ENCODE results near the gene CAVIN3.
"Not testable (repeated sequence)": the region's sequence is repeated elsewhere in the genome, so short reads cannot be mapped to it uniquely, and the experiment has no call there.

Gene CAVIN3

DNA sequence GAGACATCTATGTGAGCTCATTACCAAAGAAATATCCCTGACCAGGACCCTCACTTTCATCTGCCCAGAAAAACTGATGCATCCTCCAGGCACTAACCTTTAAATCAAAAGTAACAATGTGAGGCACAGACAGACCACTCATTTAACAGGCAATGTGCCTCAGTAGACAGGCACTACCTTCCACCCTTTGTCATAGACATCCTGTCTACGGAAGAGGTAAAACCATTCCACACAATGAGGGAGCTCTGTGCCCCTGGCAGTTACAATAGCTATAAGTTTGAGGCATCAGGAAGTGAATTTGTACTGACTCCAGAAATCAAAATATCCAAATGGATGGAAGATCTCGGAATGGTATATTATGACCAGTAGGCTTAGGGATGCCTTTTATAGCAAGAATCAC is 6.7 kb upstream of the CAVIN3 start:
- FAIRE-seq, result no peak
- DNase-seq (ENCODE audit: extremely low spot score, insufficient read length, low read depth), result no peak

DNA sequence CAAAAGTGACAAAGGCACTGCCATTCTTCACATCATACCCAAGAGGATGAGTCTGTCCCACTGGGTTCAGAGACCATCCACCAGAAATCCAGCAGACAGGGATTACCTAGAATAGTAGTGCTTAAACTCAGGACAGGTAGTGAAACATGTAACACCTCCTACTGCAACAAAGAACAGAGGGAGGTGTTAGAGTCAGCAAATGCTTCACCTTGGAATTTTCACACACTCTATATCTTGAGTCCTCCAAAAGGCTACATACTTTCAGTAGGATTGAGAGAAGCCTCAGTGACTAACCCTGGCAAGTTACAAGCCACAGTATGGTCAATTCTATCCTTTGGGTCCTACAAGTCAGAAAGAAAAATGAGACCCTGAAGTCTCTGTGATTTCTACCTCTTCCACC is 6.0 kb upstream of the CAVIN3 start:
- FAIRE-seq, result no peak
- no peak for DNase-seq (ENCODE audit: extremely low spot score, insufficient read length, low read depth)

DNA sequence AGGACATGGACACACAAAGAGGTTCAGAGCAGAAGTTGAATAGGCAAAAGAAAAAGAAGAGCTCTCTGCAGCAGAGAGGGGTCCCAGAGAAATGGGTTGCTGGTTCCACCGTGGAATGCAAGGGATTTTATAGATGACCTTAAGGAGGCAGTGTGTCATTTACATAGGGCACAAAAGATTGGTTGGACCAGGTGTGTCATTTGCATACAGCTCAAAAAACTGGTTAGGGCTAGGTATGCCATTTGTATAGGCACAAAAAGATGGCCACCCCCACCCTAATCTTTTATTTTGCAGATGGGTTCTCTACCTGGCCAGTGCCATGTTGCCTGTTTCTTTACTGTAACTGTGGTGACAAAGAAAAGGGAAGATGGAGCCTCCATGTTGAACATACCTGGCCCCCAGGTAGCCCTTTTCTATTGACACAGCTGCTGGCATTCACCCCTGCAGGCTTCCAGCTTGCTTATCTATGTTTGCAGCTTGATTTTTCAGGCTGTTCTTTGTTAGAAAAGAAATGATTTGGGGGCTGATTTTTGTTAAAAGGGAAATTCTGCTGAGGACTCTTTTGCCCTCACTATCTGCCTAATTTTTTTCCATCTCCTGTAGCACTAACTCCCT is 3.1 kb upstream of the CAVIN3 start:
- DNase-seq (ENCODE audit: extremely low spot score, insufficient read length, low read depth) (no peak), FAIRE-seq (no peak)

DNA sequence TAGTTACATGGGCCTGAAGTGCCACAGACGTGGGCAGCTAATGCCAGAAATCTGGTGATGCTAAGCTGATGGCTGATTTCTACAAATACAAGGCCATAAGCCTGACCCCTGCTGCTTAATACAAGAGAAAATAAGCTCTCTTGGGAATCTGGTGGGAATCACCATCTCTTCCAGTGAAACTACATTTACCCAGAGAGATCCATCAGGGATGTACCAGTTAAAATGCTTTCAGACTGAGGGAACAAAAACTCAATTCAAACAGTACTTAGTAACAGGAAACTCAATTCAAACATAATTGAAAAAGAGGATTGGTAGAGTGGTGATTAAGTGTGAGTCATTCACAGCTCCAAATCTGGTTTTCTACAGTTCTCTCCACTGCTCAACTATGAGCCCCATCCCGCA is 1.7 kb upstream of the CAVIN3 start:
- DNase-seq (ENCODE audit: extremely low spot score, insufficient read length, low read depth) (no peak), FAIRE-seq (no peak)

DNA sequence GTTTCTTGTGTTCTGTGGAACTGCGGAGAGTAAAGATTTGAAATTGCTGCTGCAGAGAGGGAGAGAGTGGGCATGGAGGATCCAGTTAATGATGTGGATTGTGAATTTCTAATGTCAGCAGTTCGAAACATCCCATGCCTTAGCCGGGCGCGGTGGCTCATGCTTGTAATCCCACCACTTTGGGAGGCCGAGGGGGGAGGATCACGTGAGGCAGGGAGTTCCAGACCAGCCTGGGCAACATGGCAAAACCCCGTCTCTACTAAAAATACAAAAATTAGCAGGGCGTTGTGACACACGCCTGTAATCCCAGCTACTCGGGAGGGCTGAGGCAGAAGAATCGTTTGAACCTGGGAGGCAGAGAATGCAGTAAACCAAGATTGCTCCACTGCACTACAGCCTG is 1.1 kb upstream of the CAVIN3 start:
- no peak for FAIRE-seq
- no peak for DNase-seq (ENCODE audit: extremely low spot score, insufficient read length, low read depth)

DNA sequence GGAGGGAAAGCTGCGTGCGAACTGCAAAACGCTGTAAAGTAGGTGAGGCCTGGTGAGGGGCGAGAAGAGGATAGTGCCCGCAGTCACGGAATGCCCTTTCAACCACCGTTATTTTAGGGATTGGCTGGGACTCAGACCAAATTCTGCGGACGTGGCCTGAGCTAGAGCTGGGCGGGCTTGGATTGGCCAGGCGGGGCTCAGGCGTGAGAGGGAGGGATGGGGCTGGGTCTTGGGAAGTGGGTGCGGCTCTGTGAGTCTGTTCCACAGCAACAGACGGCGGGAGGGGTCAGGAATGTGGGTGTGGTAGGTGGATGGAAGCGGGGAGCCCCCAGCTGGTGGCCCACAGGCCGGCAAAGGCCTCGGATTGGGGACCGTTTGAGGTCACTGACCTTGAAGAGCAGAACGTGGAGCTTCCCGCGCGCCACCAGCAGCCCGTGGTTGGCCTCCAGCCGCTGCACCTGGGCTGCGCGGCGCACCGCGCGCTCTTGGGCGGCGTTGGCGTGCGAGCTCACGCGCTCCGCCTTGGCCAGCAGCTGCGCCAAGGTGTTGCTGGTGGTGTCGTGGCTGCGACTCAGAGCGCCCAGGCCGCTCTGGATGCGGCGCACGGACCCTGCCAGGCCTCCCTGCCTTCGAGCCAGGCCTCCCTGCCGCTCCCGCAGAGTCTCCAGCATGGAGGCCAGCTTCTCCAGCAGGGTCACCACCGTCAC is 444 bp downstream of the CAVIN3 start:
- no peak for DNase-seq (ENCODE audit: extremely low spot score, insufficient read length, low read depth)
- FAIRE-seq, result no peak

DNA sequence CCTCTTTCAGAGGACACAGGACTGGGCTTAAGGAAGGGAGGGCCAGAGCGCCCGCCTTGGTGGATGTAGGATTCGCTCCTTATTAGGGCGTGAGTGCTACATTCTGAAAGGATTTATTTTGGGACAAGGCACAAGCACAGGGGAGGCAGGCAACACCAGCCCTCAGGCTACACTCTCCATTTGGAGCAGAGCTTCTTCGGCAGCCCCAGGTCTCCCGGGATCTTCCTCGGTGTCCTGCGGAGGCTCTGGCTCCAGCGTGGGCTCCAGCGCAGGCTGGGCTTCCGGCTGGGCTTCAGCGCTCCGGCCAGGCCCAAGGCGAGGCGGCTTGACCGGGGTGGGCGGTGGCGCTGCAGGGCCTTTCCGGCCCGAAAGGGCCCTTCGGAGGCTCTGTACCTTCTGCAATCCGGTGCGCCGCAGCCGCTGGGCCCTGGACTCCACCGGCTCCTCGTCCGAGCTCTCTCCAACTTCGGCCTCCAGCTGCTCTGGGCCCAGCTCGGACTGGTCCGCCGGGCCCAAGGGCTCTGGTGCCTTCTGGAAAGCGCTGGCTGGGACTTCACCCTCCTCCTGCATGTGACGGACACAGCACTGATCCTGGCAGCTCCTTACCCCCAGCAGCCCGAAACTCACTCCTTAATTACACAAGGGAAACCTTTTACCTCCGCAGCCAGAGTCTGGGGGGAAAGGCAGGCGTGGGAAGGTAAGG is 1.1 kb downstream of the CAVIN3 start:
- FAIRE-seq (no peak), DNase-seq (ENCODE audit: extremely low spot score, insufficient read length, low read depth) (no peak)

DNA sequence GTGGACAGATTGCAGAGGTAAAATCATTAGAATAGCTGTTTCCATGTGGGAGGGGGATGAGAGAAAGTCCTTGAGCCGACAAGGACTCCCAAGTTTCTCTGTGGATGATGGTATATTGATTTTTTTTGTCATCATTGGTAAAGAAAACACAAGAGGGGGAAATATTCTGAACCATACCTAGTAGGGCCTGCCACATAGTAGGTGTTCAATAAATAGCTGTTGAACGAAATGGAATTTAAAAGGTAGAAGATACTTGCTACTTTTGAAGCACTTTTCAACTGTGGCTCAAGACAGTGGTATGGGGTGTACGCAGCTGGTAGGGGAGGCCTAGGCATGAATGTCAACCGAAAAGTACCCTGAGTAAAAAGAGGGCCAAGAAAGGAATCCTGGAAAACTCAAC is 2.1 kb downstream of the CAVIN3 start:
- no peak for FAIRE-seq
- DNase-seq (ENCODE audit: extremely low spot score, insufficient read length, low read depth), result no peak

DNA sequence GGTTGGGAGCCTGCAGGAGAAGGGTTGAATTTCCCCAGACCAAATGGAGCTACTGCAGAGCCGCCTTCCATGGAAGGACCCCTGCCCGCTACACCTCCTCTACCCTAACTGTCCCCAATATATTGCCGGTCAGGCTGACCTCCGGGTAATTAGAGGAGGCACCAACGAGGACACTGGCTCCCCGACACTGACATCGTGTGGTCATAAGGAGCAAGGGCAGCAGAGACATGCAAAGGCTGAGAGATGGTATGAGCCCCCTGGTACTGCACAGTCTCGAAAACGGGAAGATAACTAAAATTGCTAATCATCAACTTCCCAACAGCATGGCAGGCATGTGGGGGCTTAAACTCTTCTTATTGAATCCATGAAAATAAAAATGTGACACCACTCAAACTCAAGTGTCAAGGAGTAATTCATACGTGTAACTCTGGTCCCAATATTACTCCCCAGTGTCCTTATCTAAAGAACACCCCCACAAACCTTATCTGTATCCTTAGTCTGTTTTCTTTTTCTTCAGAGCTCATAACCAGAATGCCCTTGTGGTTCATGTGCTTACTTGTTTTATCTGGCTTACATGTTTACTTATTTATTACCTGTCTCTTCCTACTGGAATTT is 4.4 kb downstream of the CAVIN3 start:
- FAIRE-seq (peak; percentile 89), DNase-seq (ENCODE audit: extremely low spot score, insufficient read length, low read depth) (no peak)

DNA sequence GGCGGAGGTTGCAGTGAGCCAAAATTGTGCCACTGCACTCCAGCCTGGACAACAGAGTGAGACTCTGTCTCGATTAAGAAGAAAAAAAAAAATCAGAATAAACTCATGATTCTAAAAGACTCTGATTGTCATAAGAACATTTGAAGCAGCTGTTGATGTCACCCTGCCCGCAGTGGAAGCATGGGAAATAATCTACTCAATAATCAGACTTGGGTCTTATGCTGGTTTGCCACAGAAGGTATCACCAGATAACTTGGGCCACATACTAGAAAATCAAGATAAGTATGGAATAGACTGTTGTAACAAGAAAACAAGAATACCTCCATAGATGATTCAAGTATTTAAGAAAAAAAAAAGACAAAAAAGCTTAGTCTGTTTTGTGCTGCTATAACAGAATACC is 8.2 kb downstream of the CAVIN3 start:
- FAIRE-seq (no peak), DNase-seq (ENCODE audit: extremely low spot score, insufficient read length, low read depth) (no peak)

DNA sequence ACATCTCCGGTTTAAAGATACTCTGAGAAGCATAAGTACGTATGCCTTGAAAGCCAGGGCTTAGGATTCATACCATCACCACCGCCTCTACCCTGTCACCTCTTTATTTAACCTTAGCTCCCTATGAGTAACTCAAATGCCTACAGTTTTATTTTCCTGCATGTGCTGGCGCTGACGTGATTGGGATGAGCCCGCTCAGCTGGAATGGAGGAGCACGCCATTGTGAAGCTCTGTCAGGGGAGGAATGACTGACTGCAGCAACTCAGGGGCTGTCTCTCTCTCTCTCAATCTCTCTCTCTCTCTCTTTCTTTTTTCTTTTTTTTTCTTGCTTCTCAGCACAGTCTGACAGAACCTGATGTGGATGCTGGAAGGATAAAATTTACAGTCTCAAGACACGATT is 12.4 kb downstream of the CAVIN3 start:
- FAIRE-seq (no peak), DNase-seq (ENCODE audit: extremely low spot score, insufficient read length, low read depth) (no peak)

DNA sequence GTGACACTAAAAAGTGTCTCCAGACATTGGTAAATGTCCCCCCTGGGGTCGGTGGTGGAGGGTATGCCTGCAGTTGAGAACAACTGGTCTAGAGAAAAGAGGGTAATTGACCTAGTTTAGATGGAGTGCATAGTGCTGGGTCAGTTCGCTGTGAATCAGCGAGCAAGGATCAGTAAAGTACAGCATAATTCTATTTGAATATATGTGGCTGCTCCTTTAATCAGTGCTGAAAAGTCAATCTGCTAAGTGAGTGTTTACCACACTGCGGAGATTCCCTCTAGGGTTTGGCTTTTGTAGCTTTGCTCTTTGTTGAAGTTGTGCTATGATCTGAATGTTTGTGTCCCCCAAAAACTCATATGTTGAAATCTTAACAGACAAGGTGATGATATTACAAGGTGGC is 15.0 kb downstream of the CAVIN3 start:
- FAIRE-seq (no peak), DNase-seq (ENCODE audit: extremely low spot score, insufficient read length, low read depth) (no peak)

DNA sequence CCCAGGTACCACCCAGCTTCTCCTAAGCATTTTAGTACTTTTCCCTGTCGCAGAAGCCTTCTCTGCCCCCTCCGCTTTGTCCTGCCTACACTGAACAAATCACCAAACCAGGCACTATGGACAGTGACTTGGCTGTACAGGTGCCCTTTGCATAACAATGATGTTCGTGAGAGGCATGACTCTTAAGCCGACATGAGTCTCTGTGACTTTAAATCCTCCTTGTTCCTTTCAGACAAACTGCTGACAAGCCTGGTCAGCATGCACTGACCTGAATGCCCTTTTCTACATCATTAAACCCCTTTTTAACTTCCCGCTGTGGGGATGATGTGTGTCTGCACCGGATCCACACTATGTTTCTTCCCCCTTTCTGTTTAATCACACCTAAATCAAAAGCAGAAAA is 16.6 kb downstream of the CAVIN3 start:
- no peak for DNase-seq (ENCODE audit: extremely low spot score, insufficient read length, low read depth)
- FAIRE-seq, result no peak

DNA sequence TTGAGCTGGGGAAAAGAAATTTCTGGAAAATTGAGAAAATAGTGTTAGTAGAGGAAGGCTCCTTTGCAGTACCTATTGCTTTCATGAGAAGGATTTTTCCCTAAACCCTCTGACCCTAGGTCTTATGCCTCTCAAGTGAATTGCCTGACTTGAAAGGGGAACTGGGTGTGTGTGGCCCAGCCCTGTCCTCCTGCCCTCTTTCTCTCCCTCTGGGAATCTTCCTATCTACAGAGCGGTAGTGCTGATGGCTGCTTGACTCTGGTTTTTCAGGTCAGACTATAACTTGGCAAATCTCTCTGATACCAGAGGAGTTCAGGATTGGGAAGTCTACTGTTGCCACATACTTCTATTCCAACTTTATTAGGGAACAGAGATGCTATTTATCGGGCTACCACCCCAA is 19.2 kb downstream of the CAVIN3 start:
- no peak for DNase-seq (ENCODE audit: extremely low spot score, insufficient read length, low read depth)
- no peak for FAIRE-seq

DNA sequence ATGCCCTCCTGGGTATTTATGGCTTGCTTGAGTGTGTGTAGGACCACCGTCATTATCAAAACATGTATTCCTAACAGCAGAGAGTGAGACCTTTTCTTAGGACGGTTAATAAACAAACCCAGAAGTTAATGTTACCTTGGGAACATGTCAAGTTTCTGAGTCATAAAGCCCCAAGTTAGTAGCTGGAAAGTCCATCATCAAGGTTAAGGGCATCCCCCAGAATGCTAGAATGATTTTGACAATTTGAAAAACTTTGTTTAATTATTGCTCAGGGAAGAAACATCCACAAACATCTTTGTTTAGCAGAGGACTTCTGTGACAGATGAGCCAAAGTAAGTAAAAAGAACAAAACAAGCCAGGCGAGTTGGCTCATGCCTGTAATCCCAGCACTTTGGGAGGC is 20.0 kb downstream of the CAVIN3 start:
- DNase-seq (ENCODE audit: extremely low spot score, insufficient read length, low read depth), result no peak
- FAIRE-seq, result no peak

DNA sequence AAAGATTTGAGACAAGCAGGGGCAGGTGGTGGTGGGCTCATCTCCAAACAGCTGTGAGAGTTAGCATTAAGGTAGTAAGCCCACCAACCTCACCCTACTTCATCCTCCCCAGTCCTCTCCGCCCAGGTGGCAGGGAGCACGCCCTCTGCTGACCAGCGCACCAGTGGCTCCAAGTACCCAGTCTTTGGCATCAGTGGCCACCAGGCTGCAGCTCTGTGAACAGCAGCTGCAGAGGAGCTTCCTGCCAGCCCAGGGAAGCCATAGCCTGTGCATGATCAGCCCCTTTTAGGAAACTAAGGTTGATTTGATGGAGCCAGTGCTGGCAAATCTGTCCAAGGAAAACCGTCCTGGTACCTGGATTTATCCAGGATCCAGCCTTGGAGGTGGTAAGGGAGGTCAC is 21.7 kb downstream of the CAVIN3 start:
- FAIRE-seq (peak; percentile 21), DNase-seq (ENCODE audit: extremely low spot score, insufficient read length, low read depth) (no peak)

DNA sequence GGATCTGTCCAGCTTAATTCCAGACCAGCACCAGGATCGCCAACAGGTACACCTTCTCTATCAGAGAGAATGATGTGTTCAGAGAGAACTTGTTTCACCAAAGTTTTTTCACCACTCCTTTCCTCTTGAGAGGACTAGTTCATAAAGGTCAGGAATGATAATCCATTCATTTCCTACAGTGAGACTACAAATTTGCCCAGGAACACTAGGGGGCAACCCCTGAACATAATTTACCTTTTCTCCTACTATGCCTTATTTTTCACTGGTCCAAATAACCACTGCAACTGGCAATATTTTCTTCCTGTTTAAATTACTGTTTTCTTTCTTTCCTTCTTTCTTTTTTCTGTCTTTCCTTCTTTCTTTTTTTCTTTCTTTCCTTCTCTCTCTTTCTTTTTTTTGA is 22.5 kb downstream of the CAVIN3 start:
- no peak for FAIRE-seq
- no peak for DNase-seq (ENCODE audit: extremely low spot score, insufficient read length, low read depth)

DNA sequence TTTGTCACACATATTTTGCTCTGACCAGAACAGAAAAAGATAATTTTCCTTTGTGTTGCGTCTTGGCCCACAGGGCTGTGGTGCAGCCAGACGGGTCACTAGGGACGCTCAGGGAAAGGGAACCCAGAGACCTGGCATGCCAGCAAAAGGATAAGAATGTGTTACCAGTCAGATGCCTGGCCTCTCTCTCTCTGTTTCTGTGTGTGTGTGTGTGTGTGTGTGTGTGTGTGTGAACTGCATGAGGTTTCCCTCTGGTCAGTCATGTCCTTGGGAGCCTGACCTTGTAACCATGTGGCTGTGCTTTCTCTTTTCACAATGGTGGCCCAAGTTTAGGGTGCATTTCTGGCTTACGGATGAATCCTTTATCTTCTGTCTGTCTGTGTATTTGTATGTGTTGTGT is 35.3 kb downstream of the CAVIN3 start:
- no peak for FAIRE-seq

DNA sequence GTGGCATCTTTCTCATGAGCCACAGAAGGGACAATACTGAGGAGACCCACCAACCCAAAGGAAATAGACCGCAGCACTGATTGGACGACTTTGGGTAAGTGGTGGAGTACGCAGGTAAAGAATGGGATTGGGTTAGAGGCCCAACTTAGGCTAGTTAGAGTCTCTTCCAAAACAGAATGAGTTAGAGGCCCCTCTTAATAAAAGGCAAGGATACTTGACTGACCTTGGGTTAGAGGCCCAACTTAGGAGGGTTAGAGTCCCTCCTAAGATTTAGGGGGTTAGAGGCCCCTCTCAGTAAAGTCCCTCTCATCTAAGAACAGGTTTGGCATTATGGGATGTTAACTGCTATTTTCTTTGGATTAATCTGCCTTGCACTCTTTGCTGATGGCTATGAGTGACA is 36.1 kb downstream of the CAVIN3 start:
- DNase-seq (ENCODE audit: extremely low spot score, insufficient read length, low read depth), result no peak
- no peak for FAIRE-seq

More for the DNA sequence above, 35.3 kb downstream of the CAVIN3 start:
- DNase-seq (ENCODE audit: extremely low spot score, insufficient read length, low read depth), result no peak

DNA sequence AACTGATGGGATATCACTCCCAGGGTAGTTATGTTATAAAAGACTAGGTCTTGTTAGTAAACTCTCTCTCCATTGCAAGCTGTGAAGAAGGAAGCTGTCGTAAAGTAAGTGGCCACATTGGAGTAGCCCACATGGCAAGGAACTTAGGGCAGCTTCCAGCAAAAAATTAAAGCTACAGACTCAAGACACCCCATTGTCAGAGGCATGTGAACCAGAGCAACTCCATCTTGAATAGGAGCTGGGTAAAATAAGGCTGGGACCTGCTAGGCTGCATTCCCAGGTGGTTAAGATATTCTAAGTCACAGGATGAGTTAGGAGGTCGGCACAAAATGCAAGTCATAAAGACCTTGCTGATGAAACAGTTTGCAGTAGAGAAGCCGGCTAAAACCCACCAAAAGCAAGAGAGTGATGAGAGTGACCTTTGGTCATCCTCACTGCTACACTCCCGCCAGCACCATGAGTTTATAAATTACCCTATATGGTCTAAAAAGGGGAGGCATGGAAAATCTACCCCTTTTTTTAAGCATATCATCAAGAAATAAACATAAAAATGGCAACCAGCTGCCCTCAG is 36.8 kb downstream of the CAVIN3 start:
- no peak for FAIRE-seq
- no peak for DNase-seq (ENCODE audit: extremely low spot score, insufficient read length, low read depth)

DNA sequence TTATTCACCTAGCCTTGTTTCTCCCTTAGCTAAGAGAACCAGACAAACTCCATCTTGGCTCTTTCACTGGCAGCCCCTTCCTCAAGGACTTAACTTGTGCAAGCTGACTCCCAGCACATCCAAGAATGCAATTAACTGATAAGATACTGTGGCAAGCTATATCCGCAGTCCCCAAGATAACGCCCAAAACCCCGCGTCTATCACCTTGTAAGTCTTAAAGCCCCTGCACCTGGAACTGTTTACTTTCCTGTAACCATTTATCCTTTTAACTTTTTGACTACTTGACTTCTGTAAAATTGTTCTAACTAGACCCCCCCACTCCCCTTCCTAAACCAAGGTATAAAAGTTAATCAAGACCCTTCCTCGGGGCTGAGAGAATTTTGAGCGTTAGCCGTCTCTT is 39.5 kb downstream of the CAVIN3 start:
- FAIRE-seq; DNase-seq (ENCODE audit: extremely low spot score, insufficient read length, low read depth): not testable (repeated sequence)
